Measurements from ENCODE around the gene CD248.
A peak's percentile ranks its signal among the peaks of the same experiment; 100 is the strongest.

CD248 gene

DNA sequence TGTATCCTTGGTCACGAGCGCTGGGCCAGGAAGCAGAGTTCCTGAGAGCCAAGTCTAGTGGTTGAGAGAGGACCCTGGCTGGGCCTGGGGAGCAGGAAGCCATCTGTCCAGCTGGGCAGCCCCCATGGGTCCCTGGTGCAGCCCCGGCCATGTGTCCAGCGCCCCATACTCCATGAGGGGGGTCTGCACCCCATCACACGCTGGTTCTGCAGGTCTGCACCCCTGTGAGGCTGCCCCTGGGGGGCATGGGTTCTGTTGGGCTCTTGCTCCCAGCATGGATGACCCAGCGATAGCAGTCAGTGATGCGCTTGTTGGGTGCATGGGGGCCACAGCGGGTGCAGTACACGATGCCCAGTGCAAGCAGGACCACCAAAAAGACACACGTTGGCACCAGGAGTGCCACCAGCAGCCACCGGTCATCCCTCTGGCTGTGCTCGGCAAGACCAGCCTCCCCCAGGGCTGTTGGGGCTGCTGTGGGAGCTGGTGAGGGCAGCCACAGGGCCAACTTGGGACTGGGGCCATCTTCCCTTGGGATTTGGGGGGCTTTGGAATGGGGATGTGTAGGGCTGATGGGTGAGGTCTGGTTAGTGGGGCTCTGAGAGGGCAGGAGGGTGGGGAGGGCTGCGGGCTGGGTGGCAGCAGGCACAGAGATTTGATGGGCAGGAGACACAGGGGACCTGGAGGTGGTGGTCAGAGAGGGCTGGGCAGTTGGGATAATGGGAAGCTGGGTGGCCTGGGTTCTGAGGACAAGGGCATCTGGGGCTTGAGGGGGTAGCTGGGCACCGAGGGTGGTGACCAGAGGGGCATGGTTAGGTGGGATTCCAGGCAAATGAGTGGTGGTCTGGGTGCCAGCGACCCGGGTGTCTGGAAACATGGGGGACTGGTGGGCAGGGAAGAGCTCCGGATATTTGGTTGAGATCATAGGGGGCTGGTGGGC is 2.0 kb downstream of the CD248 start:
- H3K27me3 ChIP-seq (ENCODE audit: insufficient read depth, low read depth, severe bottlenecking) = no peaks in the 10 kb centered on the region
- DNase-seq = no peak
- H3K4me3 ChIP-seq (ENCODE audit: low read depth, low read length) = no peak overlapping the region
- TF ChIP-seq, protein P1, sequence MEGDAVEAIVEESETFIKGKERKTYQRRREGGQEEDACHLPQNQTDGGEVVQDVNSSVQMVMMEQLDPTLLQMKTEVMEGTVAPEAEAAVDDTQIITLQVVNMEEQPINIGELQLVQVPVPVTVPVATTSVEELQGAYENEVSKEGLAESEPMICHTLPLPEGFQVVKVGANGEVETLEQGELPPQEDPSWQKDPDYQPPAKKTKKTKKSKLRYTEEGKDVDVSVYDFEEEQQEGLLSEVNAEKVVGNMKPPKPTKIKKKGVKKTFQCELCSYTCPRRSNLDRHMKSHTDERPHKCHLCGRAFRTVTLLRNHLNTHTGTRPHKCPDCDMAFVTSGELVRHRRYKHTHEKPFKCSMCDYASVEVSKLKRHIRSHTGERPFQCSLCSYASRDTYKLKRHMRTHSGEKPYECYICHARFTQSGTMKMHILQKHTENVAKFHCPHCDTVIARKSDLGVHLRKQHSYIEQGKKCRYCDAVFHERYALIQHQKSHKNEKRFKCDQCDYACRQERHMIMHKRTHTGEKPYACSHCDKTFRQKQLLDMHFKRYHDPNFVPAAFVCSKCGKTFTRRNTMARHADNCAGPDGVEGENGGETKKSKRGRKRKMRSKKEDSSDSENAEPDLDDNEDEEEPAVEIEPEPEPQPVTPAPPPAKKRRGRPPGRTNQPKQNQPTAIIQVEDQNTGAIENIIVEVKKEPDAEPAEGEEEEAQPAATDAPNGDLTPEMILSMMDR (IDR thresholded peaks at IDR 0.05; ENCODE audit: low read depth, low read length) = no peak
- H3K9me3 ChIP-seq (ENCODE audit: severe bottlenecking) = no peaks in the 10 kb centered on the region
- H3K27ac ChIP-seq = no peak overlapping the region; the same call in 1 of the 2 replicates
- H3K36me3 ChIP-seq = no peaks in the 10 kb centered on the region

DNA sequence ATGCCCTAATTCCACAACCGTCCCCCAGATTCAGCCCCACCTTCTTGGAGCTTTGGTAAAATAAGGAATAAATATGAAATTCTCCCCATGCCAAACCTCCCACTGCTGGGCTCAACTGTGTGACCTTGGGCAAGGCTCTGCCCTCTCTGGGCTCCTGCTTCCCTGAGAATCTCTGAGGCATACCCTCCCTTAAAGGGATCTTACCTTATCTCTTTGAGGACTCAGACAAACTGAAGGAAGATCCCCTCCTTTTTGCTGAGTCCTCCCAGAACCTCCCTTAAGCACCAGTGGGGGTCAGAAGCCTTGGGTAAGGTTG is 2.7 kb downstream of the CD248 start:
- TF ChIP-seq, protein P1 (IDR thresholded peaks at IDR 0.05; ENCODE audit: low read depth, low read length) = no peak
- Histone ChIP-seq H3K27me3 (ENCODE audit: insufficient read depth, low read depth, severe bottlenecking) (no peaks in the 10 kb centered on the region), H3K4me3 (ENCODE audit: low read depth, low read length) (no peak overlapping the region), H3K36me3 (no peaks in the 10 kb centered on the region), H3K9me3 (ENCODE audit: severe bottlenecking) (no peaks in the 10 kb centered on the region), H3K27ac (peak overlapping the region; percentile 85)
- DNase-seq = no peak

DNA sequence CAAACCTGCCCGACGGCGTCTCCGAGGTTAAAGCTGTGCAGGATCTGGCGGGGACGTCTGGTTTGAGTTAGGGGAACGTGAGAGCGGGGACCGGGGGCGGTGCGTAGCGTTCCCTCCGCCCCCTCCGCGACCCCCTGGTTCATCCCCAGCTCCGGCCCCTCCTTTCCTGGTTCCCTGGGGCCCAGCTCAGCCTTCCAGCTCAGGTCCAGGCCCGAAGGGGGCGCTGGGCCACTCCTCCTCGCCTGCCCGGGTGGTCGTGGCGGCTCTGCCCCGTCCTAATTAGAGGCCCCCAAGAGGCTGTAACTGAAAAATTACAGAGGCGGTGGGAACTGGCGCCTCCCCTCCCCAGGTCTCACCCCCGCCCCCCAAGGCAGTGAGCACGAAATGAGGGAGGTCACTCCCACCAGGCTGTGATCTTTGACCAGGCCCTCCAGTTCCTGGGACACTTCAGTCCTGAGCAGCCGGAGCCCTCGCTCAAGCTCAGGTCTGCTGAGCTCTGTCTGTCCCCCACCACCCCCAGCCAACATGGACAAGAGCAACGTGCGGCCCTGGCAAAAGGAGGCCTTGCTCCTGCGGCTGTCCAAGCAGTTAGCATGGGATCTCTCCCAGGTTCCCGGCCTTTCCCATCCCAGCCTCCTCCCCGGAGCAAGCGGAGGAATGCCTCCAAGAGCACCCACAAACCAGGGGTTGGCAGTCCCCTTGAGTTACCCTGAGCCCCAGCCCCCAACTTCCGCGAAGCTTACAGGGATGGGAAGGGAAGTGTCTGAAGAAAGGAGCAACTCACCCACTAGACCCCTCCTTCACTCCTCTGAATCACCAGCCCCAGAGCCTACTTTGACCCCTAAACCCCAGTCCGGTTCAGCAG is 3.3 kb downstream of the CD248 start:
- TF ChIP-seq, protein P1 (IDR thresholded peaks at IDR 0.05; ENCODE audit: low read depth, low read length) = peak; percentile 38
- H3K36me3 ChIP-seq = no peaks in the 10 kb centered on the region
- no peaks in the 10 kb centered on the region for H3K9me3 ChIP-seq (ENCODE audit: severe bottlenecking)
- DNase-seq = peak; percentile 53
- H3K27ac ChIP-seq = peak overlapping the region; percentile 85
- H3K4me3 ChIP-seq (ENCODE audit: low read depth, low read length) = peak overlapping the region; percentile 49
- H3K27me3 ChIP-seq (ENCODE audit: insufficient read depth, low read depth, severe bottlenecking) = no peaks in the 10 kb centered on the region

DNA sequence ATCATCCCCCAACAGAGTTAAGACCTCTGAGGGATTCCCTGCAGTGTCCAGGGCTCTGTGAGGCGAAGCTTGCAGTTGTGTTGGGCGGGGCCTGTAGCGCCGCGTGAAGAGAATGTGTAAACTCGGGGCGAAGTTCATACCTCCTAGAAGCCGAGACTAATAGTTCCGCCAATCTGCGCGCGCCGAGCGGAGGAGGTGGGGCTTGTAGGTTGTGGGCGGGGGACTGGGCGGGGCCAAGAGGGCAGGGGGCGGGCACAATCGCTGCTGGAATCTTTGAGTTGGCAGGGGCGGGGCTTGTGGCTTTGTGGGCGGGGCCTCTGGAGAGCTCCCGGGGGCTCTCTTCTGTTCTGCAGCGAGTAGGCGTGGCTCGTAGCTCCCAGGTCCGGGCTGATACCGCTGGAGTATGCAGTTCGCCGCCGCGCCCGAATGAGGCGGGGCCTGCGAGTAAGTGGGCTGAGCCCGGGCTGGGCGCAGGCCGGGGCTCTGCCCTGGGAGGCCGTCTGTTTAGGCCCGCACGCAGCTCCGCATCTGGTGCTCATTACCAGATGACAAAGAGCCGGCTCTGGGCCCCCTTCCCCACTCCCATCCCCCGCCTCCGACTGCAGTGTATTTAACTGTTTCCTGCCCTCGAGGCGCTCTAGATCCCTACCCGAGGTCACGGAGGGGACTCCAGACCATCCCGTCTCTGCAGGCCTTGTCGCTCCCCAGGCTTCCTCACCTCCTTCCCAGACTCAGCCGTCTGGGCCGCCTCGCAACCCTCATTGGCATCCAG is 4.1 kb downstream of the CD248 start:
- no peaks in the 10 kb centered on the region for H3K27me3 ChIP-seq (ENCODE audit: insufficient read depth, low read depth, severe bottlenecking)
- no peaks in the 10 kb centered on the region for H3K9me3 ChIP-seq (ENCODE audit: severe bottlenecking)
- TF ChIP-seq, protein P1 (IDR thresholded peaks at IDR 0.05; ENCODE audit: low read depth, low read length) = no peak
- no peaks in the 10 kb centered on the region for H3K36me3 ChIP-seq
- DNase-seq = peak; percentile 99
- H3K4me3 ChIP-seq (ENCODE audit: low read depth, low read length) = peak overlapping the region; percentile 69
- peak overlapping the region; percentile 85 for H3K27ac ChIP-seq

DNA sequence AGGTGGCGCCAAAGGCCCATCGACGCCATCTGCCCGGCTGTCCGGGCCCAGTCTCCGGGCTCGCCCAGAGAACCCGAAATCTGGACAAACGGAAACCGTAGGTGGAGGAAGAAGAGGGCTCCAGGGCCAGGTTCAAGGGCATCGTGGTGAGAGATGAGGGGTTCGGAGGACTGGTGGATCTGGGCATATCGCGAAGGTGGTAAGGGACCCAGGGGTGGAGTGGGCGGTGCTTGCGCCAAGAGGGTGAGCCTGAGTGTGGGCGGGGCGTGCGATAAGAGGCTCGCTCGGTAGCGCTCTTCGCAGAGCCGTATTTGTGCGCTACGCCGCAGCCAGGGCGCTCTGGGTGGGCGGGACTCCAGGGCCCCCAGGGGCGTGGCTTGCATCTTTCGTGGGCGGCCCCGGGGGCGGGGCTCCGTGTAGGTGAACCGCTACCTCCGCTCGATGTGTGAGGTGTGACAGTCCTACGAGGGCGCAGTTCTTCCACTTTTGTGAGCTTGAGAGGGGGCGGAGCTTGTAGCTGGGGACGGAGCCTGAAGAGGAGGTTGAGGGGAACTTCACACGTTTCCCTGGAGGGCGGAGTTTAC is 4.8 kb downstream of the CD248 start:
- Histone ChIP-seq H3K27me3 (ENCODE audit: insufficient read depth, low read depth, severe bottlenecking) (no peaks in the 10 kb centered on the region), H3K27ac (peak overlapping the region; percentile 81), H3K9me3 (ENCODE audit: severe bottlenecking) (no peaks in the 10 kb centered on the region), H3K4me3 (ENCODE audit: low read depth, low read length) (peak overlapping the region; percentile 69), H3K36me3 (no peaks in the 10 kb centered on the region)
- TF ChIP-seq, protein P1 (IDR thresholded peaks at IDR 0.05; ENCODE audit: low read depth, low read length) = no peak; the same call in 1 of the 2 replicates
- DNase-seq = peak; percentile 94
